ENCODE data around the gene WFDC12.

The WFDC12 gene

DNA sequence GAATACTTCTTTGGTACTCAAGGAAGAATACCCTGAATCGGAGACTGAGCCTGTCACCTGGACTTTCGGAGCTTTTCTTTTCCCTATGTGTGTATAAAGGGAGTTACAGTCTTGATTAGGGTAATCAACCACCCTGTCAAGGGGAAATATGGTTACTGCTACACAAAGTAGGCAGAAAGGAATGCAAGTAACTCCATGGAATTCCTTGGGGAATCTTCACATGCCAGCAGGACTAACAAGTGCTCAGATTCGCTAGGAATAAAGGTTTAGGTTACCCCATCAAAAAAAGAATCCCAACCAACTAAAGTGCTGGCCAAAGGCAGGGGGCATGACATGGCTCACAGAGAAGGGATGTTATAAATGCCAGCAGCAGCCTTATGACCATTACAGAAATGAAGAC lies 33.8 kb downstream of the WFDC12 start:
- DNase-seq (ENCODE audit: low read depth), result no peak

DNA sequence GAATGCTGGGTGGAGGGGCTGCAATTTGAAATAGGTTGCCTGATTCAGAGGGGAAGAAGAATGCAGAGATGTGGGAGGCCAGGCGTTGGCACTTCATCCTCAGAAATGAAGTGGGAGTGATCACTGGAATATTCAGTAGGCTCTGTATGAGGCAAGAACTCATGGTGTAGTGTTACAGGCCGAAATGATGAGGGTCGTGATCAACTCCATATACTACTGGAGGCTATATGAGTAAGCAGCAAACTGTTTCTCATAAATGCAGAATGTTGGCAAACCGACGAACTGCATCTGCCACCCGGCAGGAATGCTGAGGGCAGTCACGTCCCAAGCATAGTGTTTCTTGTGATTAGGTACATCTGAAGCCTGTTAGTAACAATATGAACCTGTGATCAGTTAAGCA lies 36.0 kb downstream of the WFDC12 start:
- no peak for DNase-seq (ENCODE audit: low read depth)

DNA sequence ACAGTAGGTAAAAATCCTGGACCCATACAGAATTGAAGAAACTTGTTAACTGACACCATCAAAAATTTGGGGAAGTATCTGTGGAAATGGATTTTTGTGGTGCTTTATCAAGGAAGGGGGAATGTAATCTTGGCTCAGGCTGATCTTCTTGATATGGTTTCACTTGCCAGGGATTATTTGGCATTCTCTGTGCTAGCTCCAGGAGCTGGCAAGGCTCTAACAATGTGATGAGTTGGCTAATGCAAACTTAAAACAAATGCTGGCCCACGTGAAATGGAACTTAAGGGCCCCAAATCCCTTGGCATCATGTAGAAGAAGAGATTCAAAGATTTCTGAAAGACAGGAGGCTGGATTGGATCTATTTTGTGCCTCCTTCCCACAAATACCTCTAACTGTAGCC lies 36.5 kb downstream of the WFDC12 start:
- no peak for DNase-seq (ENCODE audit: low read depth)

DNA sequence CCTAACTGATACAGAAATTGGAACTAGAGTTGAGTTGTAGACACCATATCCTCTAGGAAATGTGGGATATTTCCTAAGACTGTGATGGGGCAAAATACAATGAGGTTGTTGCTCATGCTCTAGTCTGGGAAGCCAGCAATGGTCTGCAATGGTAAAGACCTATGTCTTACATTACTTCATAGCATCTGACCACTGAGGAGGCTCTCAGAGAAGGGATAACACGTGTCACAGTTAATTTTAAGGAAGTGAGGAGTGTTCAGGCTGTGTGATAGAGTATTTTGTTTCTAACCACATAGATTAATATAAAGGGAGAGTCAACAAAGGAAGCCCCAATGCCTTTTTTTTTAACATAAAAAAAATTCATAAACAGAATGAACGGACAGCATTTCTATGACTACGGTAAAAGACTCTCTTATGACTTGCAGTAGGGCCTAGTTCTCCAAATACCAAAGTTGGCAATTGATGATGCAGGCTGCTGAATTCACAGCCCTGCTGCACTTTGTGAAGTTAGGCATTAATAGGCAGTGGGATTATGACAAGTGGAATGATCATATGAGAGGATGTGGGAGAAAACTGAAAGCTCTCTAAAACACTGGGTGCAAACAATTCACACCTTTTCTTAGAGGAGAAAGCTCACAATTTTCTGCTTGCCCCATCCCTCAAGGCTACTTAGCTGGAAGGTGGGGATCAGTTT lies 37.0 kb downstream of the WFDC12 start:
- no peak for DNase-seq (ENCODE audit: low read depth)

DNA sequence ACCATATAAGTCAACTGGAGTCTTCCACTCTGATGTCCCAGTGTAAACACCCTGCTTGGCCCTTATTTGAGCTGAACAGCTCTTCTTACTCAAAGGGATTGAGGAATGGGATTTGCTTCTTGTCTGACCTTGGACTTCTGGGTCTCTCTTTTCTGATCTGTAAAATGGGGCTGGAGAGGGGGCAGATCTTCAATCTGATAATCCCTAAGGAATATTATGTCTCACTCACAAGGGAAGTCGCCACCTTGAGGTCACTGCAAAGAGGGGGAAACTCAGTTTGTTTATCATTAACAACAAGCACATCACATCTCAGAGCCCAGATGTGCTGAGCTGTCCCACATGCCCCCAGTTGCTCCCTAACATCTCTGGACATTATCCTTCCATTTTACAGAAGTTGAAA lies 38.4 kb downstream of the WFDC12 start:
- DNase-seq (ENCODE audit: low read depth), result no peak

DNA sequence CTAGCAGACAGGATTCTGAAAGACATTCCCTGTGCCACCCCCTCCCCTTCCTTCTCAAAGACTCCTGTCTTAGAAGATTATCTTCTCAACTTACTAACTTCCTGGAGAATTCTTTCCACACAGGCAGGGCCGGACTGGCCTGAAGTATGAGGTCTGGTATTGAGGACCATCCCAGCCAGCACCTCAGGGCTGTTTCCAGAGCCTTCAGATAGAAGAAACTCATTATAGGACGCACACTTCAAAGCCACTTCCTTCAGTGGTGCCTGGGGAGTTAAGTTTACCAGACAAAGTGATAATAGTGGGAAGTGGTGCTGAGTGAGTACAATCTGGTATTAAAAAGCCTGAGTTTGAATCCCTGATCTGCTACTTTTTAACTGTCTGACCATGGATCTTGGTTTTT lies 39.0 kb downstream of the WFDC12 start:
- DNase-seq (ENCODE audit: low read depth), result no peak

DNA sequence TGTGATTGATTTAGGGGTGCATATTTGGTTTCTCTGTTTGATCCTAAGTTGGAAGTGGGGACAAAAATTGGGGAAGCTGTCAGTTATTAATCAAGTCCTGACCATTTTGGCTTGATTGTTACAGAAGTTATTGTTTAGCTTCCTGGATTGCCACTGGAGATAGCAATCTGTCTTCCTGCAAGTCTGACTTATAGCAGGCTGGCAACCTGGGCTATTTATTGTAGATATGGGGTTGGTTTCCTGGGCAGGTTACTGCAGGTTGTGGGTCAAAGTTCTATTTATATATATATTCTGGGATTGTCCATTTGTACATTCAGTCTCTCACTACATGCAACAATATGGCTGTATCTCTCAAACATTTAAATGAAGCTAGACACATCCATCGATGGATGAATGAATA lies 41.1 kb downstream of the WFDC12 start:
- DNase-seq (ENCODE audit: low read depth), result no peak

DNA sequence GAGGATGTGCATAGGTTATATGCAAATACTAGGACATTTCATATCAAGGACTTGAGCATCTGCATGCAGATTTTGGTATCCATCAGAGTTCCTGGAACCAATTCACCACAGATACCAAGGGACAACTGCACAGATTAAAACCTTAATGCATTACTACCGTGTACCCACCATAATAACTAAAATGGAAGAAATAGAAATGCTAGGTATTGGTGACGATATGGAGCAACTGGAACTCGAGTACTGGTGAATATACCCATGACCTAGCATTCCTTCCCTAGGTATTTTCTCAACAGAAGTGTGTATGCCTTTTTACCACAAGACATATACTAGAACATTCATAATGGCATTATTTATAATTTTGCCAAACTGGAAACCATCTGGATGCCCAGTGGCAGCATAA lies 41.8 kb downstream of the WFDC12 start:
- no peak for DNase-seq (ENCODE audit: low read depth)

DNA sequence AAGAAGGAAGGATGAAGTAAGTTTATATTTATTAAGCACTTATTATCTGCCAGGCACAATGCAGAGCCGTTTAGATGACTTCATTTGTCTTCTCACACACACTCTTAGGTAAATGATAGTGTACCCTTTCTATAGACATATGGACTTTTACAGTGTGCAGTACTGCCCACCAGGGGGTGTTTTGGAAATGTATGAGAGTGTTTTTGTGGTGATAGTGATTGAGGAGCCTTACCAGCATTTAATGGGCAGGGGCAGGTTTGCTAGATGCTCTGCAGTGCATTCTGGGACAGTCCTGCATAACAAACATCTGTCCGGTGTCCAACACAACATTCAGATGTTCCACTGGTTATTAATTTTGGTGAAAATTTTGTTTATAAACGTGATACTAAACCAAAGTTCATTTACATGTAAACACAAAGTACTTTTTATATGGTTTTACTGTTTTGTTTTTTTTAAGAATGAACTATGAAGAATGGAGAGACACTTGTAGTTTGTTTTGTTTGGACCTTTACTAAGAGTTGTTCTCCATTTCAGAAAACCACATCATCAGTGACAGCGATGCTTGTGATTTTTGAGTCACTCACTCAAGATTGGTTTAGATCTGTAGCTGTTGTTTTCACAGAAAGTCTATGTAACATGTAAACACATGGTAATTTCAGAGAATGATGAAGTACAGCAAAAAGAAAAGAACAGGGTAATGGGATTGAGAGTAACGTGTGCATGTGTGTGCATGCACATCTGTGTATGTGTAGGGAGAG lies 43.2 kb downstream of the WFDC12 start:
- DNase-seq (ENCODE audit: low read depth), result no peak

DNA sequence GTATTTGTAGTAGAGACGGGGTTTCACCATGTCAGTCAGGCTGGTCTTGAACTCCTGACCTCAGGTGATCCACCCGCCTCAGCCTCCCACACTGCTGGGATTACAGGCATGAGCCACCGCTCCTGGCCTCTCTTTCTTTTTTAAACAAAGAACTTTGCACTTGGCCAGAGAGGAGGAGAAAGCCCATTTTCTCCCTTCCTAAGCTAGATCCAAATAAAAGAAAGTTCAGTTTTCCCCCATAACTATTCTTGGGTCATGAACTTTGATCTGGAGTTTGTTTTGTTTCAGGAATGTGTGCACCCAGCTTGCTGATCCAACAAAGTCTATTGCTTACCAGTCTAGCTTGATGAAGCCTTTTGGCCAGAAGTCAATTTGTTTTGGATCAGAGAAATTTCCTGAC lies 46.7 kb downstream of the WFDC12 start:
- DNase-seq (ENCODE audit: low read depth), result no peak
